Left forelimb (tissue), 1 donor: Measurements from ENCODE around the gene SLC7A8.

Experiments
- DNase-seq: peaks from one replicate; pipeline ENCODE4 v3.0.0-alpha.2; 2018; ENCODE audit warnings: low spot score

The SLC7A8 gene

DNA sequence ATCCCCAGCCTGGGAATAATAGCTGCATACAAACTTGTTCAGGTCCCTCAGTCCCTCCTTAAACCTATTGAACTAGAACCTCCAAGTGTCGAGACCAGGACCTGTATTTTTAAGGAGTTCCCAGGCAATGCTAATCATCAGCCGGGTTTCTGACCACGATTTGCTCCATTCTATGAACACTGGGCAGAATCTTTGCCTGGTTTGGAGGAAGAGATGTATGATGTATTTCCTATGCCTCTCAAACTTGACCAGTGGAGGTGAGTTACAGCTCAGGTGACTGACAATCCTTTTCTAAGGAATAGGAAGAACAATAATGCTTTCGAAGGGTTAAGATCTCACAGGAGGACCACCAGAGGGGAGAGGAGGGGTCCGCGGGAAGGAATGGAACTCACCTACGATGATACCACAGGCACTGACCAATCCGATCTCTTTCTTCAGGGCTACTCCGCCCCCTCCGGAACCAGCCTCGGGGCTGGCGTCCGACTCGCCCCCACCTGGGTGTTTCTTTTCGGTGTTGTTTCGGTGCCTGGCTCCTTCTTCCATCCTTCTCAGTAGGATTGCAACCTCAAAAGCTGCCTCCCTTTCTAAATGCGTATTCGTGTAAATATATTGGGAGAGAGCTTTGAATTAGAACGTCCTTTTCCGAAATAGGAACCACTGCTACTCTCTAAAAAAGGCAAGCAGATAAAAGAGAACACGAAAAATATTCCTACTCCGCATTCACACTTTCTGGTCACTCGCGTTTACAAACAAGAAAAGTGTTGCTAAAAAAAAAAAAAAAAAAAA, 895 bp downstream of the SLC7A8 start:
- no peak for DNase-seq

DNA sequence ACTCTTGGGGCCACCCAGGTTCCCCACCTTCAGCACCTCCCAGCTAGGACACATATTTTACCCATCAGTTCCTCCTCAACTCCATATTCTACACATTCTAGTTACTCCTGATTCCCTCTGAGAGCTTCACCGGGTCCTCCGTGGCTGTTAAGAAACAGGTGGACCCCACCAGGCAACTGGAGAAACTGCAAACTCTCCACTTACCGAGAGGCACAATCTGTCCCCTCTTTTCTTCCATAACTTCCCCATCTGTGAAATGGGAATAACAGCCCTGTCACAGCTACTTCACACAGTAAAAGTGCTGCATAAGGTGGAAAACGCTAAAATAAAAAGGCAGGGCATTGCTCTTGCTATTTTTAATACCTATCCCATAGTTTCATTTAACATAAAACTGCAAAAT, 1.5 kb downstream of the SLC7A8 start:
- no peak for DNase-seq

DNA sequence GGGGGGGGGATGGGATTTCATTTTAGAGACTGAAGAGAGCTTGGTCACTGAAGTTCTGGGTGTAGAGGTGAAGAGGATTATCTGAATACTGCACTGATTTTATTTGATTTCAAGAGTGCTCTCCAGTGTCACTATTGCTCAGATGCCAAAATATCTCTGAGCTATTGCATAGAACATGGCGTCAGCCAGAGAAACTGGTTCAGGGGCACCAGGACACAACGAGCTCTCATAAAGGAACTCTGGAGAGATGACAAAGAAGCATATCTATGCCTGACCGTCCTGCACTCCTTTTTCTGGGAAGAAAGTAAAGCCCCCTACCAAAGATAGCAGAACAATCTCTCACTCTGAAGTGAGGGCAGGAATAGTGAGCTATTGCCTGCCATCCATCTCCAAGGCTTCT, 2.0 kb downstream of the SLC7A8 start:
- DNase-seq = no peak

DNA sequence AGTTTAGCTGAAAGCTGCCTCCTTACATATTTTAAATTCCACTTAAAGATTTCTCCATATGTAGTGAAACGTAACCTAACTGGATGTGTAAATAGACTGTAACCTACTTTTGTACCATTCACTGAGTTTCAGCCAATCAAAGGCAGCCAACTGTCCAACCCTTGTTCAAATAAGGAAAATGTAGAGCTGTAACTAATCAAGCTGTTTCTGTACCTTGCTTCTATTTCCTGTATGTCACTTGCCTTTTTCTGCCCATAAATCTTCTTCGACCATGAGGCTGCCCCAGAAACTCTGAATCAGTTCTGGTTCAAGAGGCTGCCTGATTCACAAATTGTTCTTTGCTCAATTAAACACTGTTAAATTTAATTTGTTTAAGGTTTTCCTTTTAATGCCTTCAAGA, 6.3 kb downstream of the SLC7A8 start:
- DNase-seq = no peak

DNA sequence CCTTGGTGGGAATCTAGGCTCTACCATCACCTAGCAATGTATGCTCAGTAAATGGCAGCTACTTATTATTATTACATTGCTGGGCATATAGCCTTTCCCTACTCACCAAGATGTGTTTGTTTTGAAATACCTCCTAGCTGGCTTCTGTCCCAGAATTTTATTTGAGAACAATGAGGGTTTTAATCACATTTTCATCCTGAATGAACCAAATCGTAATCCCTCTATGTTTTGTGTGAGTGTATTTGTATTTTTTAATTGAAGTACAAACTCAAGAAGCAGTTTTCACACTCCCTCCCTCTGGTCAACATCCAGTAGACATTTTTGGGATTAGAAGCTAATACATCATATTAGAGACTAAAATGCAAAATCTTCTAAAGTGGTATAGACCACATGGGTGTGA, 7.6 kb downstream of the SLC7A8 start:
- DNase-seq = no peak

DNA sequence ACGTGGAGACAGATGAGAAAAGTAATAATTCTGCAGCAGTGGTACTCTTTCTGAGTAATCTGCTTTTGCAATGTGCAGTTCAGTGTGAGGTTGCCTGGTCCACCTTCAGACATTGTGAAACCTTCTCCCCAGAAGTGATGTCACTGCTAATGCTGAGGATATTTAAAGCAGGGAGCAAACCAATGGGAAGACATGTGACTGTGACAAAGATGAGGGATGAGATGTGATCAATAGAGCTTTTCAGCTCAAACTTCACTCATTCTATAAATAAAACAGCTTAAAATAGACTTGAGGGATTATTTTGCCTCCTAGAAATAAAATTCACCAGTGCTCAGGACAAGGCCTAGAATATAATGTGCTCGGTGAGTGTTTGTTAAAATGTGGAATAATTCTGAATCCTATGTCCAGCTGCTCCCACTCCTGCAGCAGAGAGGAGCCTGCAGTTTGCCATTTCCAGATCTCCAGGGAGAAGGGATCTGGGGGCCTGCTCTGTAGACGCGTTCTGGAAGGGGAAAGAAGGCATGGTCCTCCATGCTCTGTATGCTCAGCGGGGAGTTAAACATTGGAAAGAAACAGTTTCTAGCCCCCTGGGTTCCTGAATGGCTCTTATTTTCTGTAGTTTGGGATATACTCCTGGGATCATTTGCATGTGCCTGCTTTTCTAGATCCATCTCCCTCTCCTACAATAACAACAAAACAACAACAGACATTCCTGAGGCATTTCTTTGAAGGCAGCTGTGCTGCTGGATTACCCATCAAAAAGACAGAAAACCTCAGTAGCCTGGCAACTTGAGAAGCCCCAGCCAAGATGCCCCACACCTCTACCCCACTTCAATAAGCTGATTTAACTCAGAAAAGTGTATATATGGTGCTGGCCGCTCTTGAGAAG, 8.9 kb downstream of the SLC7A8 start:
- DNase-seq = no peak

DNA sequence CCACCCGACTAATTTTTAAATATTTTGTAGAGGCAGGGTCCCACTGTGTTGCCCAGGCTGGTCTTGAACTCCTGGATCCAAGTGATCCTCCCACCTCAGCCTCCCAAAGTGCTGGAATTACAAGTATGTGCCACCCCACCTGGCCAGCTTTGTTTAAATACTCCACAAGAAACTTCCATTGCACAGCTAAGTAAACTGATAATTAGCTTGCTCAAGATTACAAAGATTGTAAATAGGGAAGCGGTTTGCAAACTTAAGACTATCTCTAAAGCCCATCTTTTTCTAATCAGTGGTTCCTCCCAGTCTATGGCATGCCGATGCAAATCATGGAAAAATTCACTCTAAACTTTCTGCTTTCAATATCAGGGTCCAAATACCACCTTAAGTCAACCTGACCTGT, 9.7 kb downstream of the SLC7A8 start:
- DNase-seq = no peak

DNA sequence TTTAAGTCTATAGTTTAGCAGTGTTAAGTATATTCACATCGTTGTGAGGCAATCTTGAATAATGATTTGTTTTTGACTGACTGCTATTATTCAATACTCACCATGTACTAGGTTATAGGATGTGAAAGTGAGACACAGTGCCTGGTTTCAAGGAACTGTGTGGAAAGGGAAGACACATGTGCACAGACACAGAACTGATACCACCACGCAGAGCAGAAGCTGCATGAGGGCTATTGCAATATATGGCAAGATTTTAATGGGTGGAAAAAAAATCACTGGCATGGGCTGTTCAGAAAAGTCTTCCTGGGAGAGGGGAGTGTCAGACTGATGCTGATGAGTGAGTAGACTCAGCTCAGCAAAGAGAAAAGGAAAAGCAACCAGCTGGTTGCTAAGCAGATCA, 10.4 kb downstream of the SLC7A8 start:
- no peak for DNase-seq

DNA sequence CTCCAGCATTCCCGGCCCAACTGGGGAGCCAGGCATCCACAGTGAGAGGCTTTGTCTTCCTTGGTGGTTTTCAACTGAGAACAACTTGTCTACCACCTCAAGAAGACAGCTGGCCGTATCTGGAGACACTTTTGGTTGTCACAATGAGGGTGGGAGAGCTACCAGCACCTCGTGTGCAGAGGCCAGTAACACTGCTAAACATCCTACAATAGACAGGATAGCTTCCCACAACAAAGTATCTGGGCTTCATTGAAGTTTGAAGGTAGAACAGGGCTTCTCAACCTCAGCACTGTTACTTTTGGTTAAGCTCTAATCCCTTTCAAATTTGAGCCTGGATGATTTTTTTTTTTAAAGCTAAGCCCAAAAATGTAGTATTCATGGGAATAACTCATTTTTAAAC, 10.9 kb downstream of the SLC7A8 start:
- no peak for DNase-seq

DNA sequence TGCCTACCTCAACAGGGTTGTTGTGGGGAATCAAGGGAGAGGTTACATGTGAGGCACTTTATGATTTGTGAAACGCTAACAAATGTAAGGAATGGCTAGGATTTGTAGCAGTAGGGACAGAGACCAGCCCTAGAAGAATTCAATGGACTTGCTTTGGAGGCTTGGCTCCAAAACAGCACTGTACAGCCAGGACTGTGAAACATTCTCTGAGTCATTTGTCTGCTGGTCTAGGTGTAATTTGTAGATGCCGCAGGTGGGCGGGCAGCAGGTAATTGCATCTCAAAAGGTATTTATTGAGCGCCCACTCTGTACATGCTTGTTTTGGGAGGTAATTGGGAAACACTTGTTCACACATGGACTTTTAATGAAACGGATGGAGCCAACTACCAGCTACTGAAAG, 11.4 kb downstream of the SLC7A8 start:
- DNase-seq = no peak

DNA sequence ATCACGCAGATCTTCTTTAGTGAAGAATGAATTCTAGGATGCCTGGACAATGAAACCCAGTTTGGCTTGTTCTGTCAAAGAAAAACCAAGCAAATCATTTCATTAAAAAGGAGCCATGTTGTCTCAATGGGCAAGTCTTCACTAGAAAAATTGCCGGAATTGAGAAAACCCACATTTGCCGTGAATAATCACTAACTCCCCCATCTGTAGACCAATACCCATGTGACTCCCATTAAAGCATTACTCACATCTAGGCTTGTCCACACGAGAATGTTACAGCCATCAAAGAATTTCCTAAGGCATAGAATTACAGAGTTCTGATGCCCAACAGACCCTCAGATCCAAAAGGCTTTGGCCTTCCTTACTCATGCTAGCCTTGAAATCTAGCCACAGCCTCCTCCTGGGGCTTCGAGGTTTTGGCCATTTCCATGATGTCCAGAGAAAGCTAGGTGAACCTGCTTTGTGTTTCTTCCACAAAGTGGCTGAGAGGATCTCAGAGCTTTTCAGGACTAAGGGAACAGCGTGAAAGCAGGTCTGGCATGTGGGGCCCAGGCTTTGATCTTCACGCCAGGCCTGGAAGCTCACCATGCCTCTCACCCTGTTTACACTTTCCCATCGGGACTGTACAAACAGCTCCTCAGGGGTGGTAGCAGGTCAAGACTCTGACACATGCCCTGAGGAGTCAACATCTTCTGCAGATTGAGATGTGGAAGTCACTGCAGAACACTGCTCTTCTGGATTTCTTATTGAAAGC, 12.1 kb downstream of the SLC7A8 start:
- DNase-seq = no peak

DNA sequence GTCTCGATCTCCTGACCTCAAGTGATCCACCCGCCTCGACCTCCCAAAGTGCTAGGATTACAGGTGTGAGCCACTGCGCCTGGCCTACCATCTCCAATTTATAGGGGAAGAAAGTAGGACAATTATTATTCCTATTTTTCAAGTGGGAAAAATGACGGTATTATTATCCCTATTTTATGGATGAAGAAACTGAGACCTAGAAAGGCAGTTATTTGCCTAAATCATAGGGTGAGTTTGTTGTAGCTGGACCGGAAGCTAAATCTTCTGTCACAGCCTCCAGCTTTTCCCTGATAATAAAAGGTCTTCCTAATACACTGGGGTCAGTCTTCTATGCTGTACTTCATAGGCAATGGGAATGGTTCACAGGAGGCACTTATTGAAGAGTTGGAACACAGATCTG, 13.8 kb downstream of the SLC7A8 start:
- no peak for DNase-seq

DNA sequence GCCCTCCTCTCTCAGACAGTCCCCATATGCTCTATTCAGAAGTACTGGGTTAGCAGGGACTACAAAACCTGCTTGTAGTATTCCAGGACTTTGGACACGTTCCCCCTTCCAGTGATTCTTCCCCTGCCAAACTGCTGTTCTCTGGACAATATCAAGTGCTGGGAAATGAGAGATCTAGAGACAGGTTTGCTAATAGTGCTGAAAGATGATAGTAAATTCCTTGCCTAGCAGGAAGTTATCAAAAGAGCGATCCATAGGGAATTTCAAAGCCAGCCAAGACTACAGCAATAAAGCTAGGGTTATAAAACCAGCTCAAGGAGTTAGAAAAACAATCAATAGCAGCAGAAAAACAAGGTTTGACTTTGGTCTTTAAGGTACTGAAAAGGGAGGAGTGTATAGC, 15.2 kb downstream of the SLC7A8 start:
- DNase-seq = no peak

DNA sequence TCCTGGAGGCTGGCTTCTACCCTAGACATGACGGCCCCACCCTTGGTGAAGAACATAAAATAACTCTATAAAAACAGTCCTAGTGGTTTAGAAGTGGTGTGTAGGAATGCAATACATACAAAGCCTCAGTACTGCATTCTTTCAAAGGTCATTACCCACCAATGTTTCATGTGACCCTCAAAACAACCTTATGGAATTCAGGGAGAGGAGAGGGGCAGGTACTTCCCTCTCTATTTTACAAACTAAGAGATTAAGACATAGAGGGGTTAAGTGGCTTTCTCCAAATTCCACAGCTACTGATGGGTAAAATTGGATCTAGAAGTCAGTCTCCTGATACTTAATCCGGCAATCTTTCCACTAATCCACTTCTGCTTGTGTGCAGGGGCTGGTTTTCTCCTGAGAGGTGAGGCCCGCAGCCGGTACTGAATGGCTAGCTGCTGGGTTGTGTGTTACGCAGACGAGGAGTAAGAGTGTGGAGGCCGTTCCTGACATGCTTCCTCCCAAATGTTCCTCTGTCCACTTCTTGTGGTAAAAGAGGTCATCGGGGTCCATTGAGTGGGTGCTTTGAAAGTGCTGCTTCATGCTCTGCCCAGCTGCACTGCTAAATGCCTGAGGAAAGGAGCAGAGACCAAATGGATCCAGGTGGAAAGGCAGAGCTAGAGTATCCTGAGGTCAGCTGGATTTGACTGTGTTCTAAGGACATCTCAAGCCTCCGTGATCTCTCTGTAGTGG, 16.2 kb downstream of the SLC7A8 start:
- DNase-seq = no peak

DNA sequence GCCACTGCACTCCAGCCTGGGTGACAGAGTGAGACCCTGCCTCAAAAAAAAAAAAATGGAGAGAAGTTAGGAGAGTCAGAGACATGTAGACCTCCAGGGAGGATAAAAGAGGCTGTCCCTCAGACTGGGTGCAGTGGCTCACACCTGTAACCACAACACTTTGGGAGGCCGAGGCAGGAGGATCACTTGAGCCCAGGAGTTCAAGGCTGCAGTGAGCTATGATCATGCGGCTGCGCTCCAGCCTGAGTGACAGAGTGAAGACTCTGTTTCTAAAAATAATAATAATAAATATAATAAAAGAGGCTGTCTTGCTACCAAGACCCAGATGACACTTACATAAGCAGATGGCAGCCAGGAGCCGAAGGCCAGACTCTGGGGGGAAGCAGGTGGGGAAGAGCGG, 18.5 kb downstream of the SLC7A8 start:
- no peak for DNase-seq

DNA sequence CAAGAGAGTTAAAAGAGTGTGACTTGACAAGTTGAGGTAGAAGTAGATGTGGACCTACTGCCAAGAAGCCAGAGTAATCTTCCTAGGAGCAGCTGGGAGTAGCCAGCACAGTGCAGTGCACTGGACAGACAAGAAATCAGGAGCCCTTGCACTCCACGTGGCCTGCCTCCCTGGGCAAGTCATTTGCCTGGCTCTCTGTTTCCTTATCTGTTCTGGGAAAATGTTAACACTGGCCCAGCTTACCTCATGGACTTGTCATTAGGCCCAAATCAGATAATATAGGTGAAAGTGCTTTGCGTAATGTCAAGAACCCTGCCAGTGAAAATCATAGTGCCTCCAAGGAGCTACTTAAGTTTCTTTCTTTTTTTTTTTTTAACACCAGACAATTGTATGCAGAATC, 19.2 kb downstream of the SLC7A8 start:
- DNase-seq = no peak

DNA sequence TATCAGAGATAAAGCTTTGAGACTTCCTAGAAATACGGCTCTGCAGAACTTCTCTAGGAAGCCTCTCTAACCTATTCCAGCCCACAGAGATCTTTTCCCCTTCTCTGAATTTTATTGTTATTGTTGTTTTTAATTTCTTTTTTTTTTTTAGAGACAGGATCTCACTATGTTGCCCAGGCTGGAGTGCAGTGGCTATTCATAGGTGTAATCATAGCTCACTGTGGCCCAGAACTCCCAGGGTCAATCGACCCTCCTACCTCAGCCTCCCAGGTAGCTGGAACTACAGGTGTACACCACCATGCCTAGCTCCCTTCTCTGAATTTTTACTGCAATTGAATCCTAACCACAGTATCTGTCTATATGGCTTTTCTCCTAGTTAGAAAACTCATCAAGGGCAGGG, 19.6 kb downstream of the SLC7A8 start:
- no peak for DNase-seq

DNA sequence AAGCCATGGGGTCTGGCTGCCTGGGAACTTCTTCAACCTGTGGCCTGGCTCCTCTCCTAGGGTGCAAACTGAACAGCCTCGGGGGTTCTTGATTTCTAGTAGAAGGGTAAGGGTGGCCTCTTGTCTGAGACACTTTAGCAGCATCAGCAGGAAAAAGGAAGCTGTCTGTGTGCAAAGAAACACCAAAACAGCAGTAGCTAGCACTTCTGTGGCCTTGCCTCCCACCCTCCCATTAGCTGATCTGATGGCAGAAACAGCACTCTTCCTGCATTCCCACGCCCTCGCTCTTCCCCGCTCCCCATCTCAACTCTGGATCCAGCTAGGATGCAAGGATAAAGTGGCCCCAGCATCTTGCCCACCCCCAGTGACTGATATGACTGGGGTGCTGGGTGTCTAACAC, 20.7 kb downstream of the SLC7A8 start:
- no peak for DNase-seq

DNA sequence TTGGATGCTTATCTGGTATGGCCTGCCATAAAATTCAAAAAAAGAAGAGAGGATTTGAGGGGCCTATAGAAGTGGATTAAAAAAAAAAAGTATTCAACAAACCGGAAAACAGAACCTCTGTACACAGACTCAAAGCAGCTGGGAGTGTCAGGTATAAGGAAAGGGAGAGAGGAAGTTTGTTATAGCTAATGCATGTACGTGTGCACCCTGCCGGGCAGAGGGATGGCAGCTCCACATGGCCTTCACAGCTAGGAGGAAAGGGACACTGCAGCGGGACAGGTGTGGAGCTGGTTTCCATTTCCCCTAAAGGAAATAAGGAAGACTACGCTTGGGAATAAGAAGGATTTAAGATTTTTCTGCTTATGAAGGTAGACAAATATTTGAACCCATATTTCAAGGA, 21.5 kb downstream of the SLC7A8 start:
- DNase-seq = no peak

DNA sequence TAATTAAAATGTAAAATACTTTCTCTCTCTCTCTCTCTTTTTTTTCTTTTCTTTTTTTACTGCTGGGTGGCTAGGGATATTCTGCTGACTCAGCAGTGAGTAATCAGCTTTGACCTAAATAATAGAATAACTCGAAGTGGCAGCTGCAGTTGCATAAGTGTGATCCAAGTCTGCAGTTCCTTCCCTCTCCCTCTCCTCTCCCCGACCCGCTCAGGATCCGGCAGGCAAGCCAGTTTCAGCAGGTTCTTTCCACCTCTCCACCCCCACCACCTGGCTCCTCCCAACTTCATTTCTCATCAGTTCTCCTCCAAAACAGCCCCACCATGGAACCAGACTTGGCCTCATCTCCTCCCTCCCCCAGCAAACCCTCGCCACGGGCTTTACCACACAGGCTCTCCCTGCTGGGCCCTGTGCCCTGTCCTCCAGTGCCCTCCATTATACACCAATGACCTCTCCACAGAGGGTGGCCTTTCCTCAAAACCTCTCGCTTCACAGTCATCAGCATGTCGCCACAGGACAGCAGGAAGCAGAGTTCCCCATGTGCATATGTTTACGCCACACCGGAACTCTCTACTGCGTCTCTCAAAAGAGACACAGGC, 22.4 kb downstream of the SLC7A8 start:
- DNase-seq = no peak

DNA sequence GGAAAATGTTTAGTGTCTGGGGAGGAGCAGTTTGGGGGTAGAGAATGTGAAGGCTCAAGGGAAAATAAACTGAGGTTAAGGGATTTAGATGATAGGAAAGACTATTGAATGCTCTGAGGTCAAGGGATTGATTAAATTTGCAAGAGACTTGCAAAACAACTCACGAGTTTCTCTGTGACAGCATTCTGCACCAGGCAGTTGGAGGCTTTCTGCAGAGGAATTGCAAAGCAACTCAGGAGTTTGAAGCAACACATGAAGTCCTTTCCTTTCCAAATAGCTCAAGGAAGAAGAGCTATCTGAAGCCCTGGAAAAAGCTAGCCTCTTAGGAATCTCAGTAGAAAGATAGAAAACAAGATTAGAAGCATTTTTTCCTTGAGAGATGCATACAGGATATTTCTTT, 23.9 kb downstream of the SLC7A8 start:
- no peak for DNase-seq

DNA sequence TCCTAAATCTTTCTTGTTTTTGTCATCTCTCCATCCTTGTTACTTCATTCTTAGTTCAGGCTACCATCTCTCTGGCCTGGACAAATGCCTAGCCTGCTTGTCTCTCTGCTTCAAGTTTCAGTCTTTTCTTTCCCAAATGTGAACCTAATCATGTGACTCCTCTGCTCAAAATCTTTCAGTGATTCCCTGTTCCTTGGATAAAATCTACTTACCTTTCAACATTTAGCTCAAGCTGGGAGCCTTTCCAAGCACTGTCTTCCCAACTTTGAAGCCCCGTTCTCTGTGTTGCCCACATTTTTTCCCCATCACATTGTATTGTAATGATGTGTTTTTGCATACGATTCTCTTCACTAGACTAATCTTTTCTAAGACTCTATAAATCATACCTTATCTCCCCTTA, 24.7 kb downstream of the SLC7A8 start:
- no peak for DNase-seq
